CD4-positive, alpha-beta T cell treated with Interleukin-6 for 4 hours (primary cell): Measurements from ENCODE around the gene GPRC5A.
A peak's percentile ranks its signal among the peaks of the same experiment; 100 is the strongest.
"Not testable (repeated sequence)": the region's sequence is repeated elsewhere in the genome, so short reads cannot be mapped to it uniquely, and the experiment has no call there.

Experiments
- DNase-seq: peaks from one replicate; pipeline ENCODE4 v3.0.0-alpha.2; 2020; ENCODE audit warnings: mixed read lengths

Gene GPRC5A

GRCh38 chr12:12891080-12891880, at the start of gene GPRC5A:
Gene GPRC5A, plus strand, starts transcription at chr12:12891562. Its CDS starts 16,688 bp downstream, at chr12:12908250.
- peak; percentile 54 for DNase-seq

- DNase-seq: peak; percentile 28
Measured at GRCh38 chr12:12845794-12846243, 45.5 kb upstream of the GPRC5A start.

- DNase-seq: peak; percentile 59
Measured at GRCh38 chr12:12846780-12847179, 44.6 kb upstream of the GPRC5A start.

DNA sequence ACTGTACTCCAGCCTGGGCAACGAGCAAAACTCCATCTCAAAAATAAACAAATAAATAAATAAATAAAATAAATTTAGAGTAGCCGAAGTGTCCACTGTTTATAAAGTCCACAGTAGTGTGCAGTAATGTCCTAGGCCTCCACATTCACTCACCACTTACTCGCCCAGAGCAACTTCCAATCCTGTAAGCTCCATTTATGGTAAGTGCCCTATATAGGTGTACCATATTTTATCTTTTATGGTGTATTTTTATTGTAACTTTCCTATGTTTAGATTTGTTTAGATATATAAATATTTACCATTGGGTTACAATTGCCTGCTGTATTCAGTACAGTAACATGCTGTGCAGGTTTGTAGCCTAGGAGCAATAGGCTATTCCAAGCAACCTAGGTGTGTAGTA, 37.9 kb upstream of the GPRC5A start:
- DNase-seq: no peak

DNA sequence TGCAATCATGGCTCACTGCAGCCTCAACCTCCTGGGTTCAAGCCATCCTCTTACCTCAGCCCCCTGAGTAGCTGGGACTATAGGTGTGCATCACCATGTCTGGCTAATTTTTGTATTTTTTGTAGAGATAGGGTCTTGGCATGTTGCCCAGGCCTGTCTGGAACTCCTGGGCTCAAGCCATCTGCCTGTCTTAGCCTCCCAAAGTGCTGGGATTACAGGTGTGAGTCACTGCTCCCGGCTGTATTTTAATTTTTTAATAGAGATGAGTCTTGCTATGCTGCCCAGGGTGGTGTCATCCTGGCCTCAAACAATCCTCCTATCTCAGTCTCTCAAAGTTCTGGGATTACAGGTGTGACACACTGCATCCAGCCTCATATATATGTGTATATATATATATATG, 31.7 kb upstream of the GPRC5A start:
- no peak for DNase-seq

GRCh38 chr12:12864243-12864642, 27.1 kb upstream of the GPRC5A start:
- no peak for DNase-seq

DNA sequence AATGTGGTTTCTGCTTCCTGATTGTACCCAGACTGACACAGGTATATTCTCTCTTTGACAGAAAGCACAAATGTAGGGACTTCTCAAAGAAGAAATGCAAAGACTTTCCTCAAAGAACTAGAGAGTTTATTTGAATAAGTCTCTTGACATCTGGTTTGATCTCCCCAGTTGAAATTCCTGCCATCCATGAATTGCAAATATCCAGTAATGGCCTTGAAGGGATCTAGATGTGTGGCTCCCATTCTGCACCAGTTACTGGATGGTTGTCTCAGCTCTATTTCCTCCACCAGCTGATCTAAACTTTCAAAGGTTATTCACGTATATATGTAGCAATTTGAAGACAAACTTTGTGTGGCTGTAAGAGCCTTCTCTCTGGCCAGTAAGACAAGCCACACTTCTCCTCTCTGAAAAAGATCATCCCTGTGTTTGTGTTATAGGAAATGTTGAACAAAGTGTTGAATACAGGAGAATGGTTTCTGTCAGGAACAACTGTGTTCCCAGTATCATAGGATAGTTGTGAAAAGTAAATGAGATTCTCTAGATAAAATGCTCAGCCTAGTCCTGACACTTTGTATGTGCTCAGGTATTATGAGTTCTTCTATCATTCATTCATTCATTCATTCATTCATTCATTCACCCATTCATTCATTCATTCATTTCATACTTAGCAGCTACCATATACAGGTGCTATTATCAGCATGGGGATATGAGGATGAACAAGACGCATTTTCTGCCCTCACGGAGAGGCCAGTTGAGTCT, 22.7 kb upstream of the GPRC5A start:
- DNase-seq: no peak

DNA sequence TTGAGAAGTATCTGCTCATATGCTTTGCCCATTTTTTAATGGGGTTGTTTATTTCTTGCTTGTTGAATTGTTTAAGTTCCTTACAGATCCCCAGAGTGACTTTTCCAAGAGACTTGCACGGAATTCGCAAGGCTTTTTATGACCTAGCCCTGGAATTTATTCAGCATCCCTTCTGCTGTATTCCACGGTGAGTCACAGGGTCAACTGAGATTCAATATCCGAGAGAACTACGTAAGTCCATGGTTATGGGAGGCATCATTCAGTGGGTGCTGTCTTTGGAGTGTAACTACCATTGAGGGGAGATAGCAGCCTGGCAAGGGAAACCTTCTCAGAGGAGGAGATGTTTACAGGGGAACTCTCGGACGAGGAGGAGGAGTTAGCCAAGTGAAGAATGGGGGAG, 20.9 kb upstream of the GPRC5A start:
- no peak for DNase-seq

DNA sequence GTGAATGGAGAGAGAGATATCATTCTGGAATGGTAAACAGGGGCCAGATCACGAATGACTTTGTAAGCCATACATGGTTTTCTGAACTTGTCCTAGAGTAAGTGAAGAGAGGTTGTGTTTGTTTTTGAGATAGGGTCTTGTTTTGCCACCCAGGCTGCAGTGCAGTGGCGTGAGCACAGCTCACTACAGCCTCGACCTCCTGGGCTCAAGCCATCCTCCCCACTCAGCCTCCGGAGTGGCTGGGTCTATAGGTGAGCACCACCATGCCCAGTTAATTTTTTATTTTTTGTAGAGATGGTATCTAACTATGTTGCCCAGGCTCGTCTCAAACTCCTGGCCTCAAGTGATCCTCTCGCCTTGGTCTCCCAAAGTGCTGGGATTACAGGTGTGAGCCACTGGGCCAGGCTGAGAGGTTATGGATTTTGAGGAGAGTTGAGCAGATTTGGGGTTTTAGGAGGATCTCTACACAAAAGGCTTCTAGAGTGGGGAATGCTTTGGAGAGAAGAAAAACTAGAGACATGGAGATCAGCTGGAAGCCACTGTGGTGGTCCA, 19.7 kb upstream of the GPRC5A start:
- no peak for DNase-seq

- no peak for DNase-seq
Measured at GRCh38 chr12:12872139-12872933, 19.0 kb upstream of the GPRC5A start.

- no peak for DNase-seq
Measured at GRCh38 chr12:12872934-12873275, 18.5 kb upstream of the GPRC5A start.

- no peak for DNase-seq
Measured at GRCh38 chr12:12874029-12874428, 17.3 kb upstream of the GPRC5A start.

DNA sequence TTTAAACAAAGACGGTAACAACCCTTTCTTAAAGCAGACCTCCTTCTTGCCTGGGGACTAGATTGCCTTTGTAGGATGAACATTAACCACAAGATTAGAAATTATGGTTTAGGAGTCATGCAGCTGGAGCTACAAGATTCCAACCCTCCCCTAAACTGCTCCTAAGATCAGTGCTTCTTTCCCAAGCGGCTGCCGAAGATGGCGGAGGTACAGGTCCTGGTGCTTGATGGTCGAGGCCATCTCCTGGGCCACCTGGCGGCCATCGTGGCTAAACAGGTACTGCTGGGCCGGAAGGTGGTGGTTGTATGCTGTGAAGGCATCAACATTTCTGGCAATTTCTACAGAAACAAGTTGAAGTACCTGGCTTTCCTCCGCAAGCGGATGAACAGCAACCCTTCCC, 16.1 kb upstream of the GPRC5A start:
- not testable (repeated sequence) for DNase-seq

GRCh38 chr12:12877153-12877768, 14.1 kb upstream of the GPRC5A start:
- no peak for DNase-seq

GRCh38 chr12:12877781-12878455, 13.4 kb upstream of the GPRC5A start:
- DNase-seq: no peak

GRCh38 chr12:12880537-12880936, 10.8 kb upstream of the GPRC5A start:
- no peak for DNase-seq

GRCh38 chr12:12881151-12881909, 10.0 kb upstream of the GPRC5A start:
- DNase-seq: no peak

GRCh38 chr12:12882288-12882687, 9.1 kb upstream of the GPRC5A start:
- no peak for DNase-seq

DNA sequence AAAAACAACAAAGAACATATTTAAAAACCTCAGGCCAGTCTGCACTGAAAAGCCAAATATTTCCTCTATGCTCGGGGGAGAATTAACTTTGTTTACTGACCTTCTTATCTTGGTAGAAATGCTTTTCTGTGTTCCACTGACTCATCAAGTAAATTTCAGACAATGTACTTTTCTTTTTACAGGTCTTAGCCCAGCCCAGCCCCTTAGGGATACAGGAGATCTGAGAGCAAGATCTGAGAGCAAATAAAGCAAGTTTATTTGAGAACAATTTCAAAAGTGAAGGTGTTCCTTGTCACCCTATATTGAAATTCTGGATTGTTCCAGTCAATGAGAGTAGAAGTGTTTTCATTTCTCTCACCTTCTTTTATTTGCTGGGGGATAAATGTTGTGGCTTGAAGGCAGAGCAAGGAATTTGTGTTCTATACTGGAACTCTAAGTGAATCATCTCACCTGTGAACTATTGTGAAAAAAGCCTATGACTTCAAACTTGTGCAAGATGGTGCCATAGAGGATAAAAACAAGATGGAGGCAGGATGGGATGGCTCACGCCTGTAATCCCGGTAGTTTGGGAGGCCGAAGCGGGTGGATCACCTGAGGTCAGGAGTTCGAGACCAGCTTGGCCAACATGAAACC, 7.9 kb upstream of the GPRC5A start:
- DNase-seq: no peak

DNA sequence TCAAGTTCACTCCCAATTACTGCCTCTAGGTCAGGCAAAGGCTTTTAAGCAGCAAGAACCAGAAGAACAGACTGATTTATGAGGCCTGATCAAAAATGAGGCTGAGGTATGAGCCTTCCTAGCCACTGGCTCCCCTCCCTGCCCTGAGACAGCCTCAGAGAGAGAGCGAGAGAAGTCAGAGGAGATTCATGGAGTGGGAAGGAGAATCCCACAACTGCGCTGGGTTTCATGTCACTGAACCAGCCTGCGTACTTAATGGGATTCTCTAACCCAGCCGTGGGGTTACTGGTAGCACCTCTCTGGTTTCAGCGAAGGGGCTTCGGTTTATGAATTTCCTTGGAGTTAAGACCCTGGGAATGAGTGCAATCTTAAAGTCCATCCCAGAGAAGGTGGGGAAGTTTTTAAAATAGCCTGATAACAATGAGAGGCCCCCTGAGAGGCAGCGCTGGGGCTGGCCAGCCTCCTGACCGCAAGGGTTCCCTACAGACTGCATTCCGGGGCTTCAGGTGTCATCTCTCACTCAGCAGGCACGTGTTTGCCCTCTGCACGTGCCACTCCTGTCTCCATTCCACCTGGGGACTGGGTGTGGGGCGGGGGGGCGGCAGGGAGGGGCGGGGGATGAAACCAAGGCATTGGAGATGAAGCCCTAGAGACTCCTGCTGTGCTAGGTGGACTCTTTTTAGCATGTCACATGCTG, 6.1 kb upstream of the GPRC5A start:
- no peak for DNase-seq
